B cell (primary cell): Measurements from ENCODE around the gene ARL17A. TPM values are rescaled to one million over a fixed set of nuclear protein-coding genes. Genes with fewer than 3 reads are reported as not detected.
"Not testable (repeated sequence)": the region's sequence is repeated elsewhere in the genome, so short reads cannot be mapped to it uniquely, and the experiment has no call there.

Source experiments
- ATAC-seq: fragments of 200-7000 bp; cut with Tn5 transposase; one replicate; pipeline ENCODE4 v1.10.0; 2021; ENCODE audit warnings: low read depth, mild to moderate bottlenecking, moderate number of reproducible peaks, moderate library complexity
- CTCF ChIA-PET: fragments of 350-600 bp; sonication (Branson Sonifier 250); formaldehyde crosslinking; loops from one replicate; lab custom pipeline; 2021; ENCODE audit warnings: antibody characterized with exemption, inconsistent platforms; lab: Charles Lee
- POLR2A ChIA-PET: fragments of 350-600 bp; sonication (Branson Sonifier 250); formaldehyde crosslinking; loops from one replicate; lab custom pipeline; 2021; ENCODE audit warnings: antibody characterized with exemption; lab: Charles Lee
- DNase-seq: peaks from one replicate; pipeline ENCODE4 v3.0.0; 2013
- H2AFZ ChIP-seq: 2 replicates; pipeline ENCODE4 v1.6.1; 2012; ENCODE audit warnings: mild to moderate bottlenecking, low read depth, low read length; ENCODE audit not compliant: insufficient read depth, poor library complexity, severe bottlenecking
- H3K27ac ChIP-seq, 2 donors: 1 replicate in 1 of 2; 2 replicates in 1 of 2; pipeline ENCODE4 v1.5.1; 2012 to 2013; ENCODE audit warnings: low read length in 2 of 2, mild to moderate bottlenecking in 2 of 2, moderate library complexity in 1 of 2
- H3K27me3 ChIP-seq, 4 experiments: fragments of 200-600 bp in 1 of 4; sonication (generic) in 1 of 4; replicated peaks in 1 of 4; 1 replicate in 2 of 4; 2 replicates in 2 of 4; pipeline versions ENCODE4 v1.6.1 to v1.7.0; 2013 to 2016; ENCODE audit warnings: low read length in 3 of 4, mild to moderate bottlenecking in 2 of 4, mixed read lengths in 1 of 4, moderate library complexity in 1 of 4; ENCODE audit not compliant: insufficient read depth in 4 of 4, control insufficient read depth in 3 of 4; ENCODE audit errors: control extremely low read depth in 1 of 4
- H3K36me3 ChIP-seq, 2 experiments: replicated peaks in 1 of 2; 1 replicate in 1 of 2; 2 replicates in 1 of 2; pipeline versions ENCODE4 v1.6.1 to v1.7.1; 2013; ENCODE audit warnings: low read length in 1 of 2; ENCODE audit not compliant: insufficient read depth in 2 of 2, control insufficient read depth in 1 of 2; ENCODE audit errors: control extremely low read depth in 1 of 2, extremely low read depth in 1 of 2
- H3K4me1 ChIP-seq, 2 donors: fragments of 200-600 bp in 1 of 2; sonication (generic) in 1 of 2; 1 replicate in 1 of 2; 2 replicates in 1 of 2; pipeline versions ENCODE4 v1.5.1 to v1.6.1; 2013 to 2017; ENCODE audit warnings: low read length in 2 of 2; ENCODE audit not compliant: control insufficient read depth in 2 of 2, insufficient read depth in 2 of 2
- H3K4me2 ChIP-seq: replicated peaks from 2 replicates; pipeline ENCODE3; 2012; ENCODE audit warnings: mild to moderate bottlenecking, low read depth, low read length; ENCODE audit not compliant: poor library complexity, severe bottlenecking
- H3K4me3 ChIP-seq, 5 experiments: fragments of 200-600 bp in 1 of 5; sonication (generic) in 1 of 5; 1 replicate in 3 of 5; 2 replicates in 2 of 5; pipeline versions ENCODE4 v1.5.1 to v1.7.0; 2011 to 2016; ENCODE audit warnings: low read length in 4 of 5, mild to moderate bottlenecking in 4 of 5, low read depth in 2 of 5, control low read depth in 1 of 5, moderate library complexity in 1 of 5; ENCODE audit not compliant: insufficient read depth in 1 of 5; ENCODE audit errors: control extremely low read depth in 1 of 5, extremely low read depth in 1 of 5
- H3K79me2 ChIP-seq: fragments of 200-600 bp; sonication (generic); one replicate; pipeline ENCODE4 v1.6.0; 2016; ENCODE audit warnings: low read length; ENCODE audit not compliant: control insufficient read depth, insufficient read depth
- H3K9ac ChIP-seq: fragments of 200-600 bp; sonication (generic); 2 replicates; pipeline ENCODE4 v1.6.1; 2017; ENCODE audit warnings: mild to moderate bottlenecking, low read length, moderate library complexity
- H3K9me3 ChIP-seq, 3 donors: one replicate each; pipeline versions ENCODE4 v1.6.1 to v1.7.1; 2013; ENCODE audit warnings: low read length in 2 of 3; ENCODE audit not compliant: control insufficient read depth in 2 of 3, insufficient read depth in 1 of 3; ENCODE audit errors: control extremely low read depth in 1 of 3
- H4K20me1 ChIP-seq: 2 replicates; pipeline ENCODE4 v1.6.0; 2012; ENCODE audit warnings: mild to moderate bottlenecking, low read length; ENCODE audit not compliant: insufficient read depth, control insufficient read depth, poor library complexity, severe bottlenecking
- H3K27ac Mint-ChIP-seq: one replicate; pipeline ENCODE4 v1.8.0; 2021; ENCODE audit warnings: mixed read lengths
- H3K27me3 Mint-ChIP-seq: one replicate; pipeline ENCODE4 v1.8.0; 2021; ENCODE audit warnings: mixed read lengths
- H3K4me1 Mint-ChIP-seq: one replicate; pipeline ENCODE4 v1.8.0; 2021; ENCODE audit warnings: mixed read lengths
- H3K4me3 Mint-ChIP-seq: one replicate; pipeline ENCODE4 v1.8.0; 2021; ENCODE audit warnings: mixed read lengths
- H3K9me3 Mint-ChIP-seq: one replicate; pipeline ENCODE4 v1.8.0; 2022; ENCODE audit warnings: mixed read lengths; ENCODE audit not compliant: insufficient read depth
- WGBS: methylation state at CpG from one replicate; pipeline ENCODE4 v1.1.5; 2013; ENCODE audit warnings: missing lambda C conversion rate; ENCODE audit not compliant: insufficient coverage; 5-methylcytosine and 5-hydroxymethylcytosine counted together
- intact Hi-C: fragments of 100-400 bp; cut with micrococcal nuclease; formaldehyde crosslinking; loops from one replicate; pipeline ENCODE4 v1.10.0; 2022
- polyA plus RNA-seq: library from polyadenylated mRNA; depleted of rRNA; stranded (reverse); fragments of >200 nt; gene quantifications from 2 replicates; pipeline ENCODE4 v1.2.3, GENCODE V29; 2012
- total RNA-seq, 2 donors: library from RNA; stranded (reverse); fragments of 120-200 nt in 1 of 2; gene quantifications; 1 replicate in 1 of 2; 2 replicates in 1 of 2; pipeline versions ENCODE4 v1.2.3 to v1.2.4, GENCODE V29; 2013 to 2022

The ARL17A gene
- total and polyA plus RNA-seq, 2 donors (not counting 1 experiment from before 2014, with no cell fraction given) = 18.5 to 50.4 TPM

DNA sequence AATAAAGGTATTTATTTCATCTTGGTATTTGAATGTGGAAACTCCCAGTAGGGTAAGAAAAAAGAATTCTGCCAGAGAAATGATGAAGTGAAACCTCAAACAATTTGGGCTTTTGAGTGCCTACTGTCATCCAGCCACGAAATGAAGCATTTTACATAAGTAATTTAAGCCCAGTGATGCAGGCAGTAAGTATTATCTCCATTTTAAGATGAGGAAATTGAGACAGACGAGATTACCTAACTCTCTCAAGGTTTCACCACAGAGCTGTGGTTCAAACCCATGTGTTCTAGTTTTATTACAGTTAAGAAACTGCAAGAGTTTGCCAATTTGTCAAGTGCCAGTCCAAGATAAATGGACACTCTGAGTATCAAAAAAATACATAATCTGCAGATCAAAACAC is 13.2 kb downstream of the ARL17A start:
- peak; percentile 96 for ATAC-seq
- H3K36me3 ChIP-seq, H3K4me2 ChIP-seq, H3K4me3 Mint-ChIP-seq, H3K79me2 ChIP-seq, H3K27ac Mint-ChIP-seq, intact Hi-C loops, H3K4me1 ChIP-seq, DNase-seq, H3K27me3 Mint-ChIP-seq, H3K4me1 Mint-ChIP-seq, POLR2A ChIA-PET, H3K27me3 ChIP-seq, H3K9ac ChIP-seq, H3K27ac ChIP-seq, H4K20me1 ChIP-seq, H2AFZ ChIP-seq, H3K9me3 ChIP-seq, H3K4me3 ChIP-seq, H3K9me3 Mint-ChIP-seq, CTCF ChIA-PET: not testable (repeated sequence)
- WGBS = no CpG with 5 or more reads among the region's 2 CpGs

- WGBS = no CpG with 5 or more reads among the region's 3 CpGs
- not testable (repeated sequence) for ATAC-seq
Measured at GRCh38 chr17:46560048-46560447, 19.4 kb downstream of the ARL17A start.

DNA sequence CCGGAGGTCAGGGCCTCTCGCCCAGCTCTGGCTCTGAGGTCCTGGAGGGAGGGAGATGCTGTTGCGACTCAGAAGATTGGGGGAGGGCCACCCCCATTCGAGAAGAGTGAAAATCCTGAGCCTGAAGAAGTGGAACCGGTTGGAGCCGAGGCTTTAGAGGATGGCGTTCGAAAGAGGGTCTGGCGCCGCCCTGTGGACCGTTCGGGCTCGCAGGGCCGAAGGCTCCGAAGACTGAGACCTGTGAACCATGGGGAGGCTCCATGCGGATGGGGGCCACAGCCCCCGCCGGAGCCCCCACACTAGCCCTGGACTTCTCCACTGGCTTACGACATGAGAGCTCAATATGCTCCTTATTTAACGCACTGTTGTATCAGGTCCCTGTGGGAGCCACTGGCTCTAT is 20.3 kb downstream of the ARL17A start:
- H3K79me2 ChIP-seq, H3K4me2 ChIP-seq, H3K4me3 ChIP-seq, H3K27me3 ChIP-seq, CTCF ChIA-PET, H4K20me1 ChIP-seq, H3K9me3 ChIP-seq, DNase-seq, H3K36me3 ChIP-seq, H3K9me3 Mint-ChIP-seq, H3K27ac ChIP-seq, POLR2A ChIA-PET, H3K9ac ChIP-seq, H3K4me3 Mint-ChIP-seq, H3K27ac Mint-ChIP-seq, H3K4me1 ChIP-seq, ATAC-seq, H2AFZ ChIP-seq, intact Hi-C loops, H3K27me3 Mint-ChIP-seq, H3K4me1 Mint-ChIP-seq: not testable (repeated sequence)
- no CpG with 5 or more reads among the region's 20 CpGs for WGBS

More at GRCh38 chr17:46560048-46560447, 19.4 kb downstream of the ARL17A start:
- H3K9me3 Mint-ChIP-seq, intact Hi-C loops, H3K4me2 ChIP-seq, H3K27ac Mint-ChIP-seq, H3K27me3 ChIP-seq, H3K36me3 ChIP-seq, DNase-seq, H4K20me1 ChIP-seq, H3K4me1 ChIP-seq, H3K9me3 ChIP-seq, H3K79me2 ChIP-seq, H3K4me1 Mint-ChIP-seq, H3K9ac ChIP-seq, H2AFZ ChIP-seq, POLR2A ChIA-PET, H3K27ac ChIP-seq, H3K4me3 Mint-ChIP-seq, H3K27me3 Mint-ChIP-seq, CTCF ChIA-PET, H3K4me3 ChIP-seq: not testable (repeated sequence)

DNA sequence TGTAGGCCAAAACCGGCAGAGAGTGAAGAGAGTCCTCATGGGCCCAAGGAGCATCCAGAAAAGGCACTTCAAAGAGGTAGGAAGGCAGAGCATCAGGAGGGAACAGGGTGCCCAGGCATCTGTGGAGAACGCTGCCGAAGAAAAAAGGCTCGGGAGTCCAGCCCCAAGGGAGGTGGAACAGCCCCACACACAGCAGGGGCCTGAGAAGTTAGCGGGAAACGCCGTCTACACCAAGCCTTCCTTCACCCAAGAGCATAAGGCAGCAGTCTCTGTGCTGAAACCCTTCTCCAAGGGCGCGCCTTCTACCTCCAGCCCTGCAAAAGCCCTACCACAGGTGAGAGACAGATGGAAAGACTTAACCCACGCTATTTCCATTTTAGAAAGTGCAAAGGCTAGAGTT is 30.9 kb downstream of the ARL17A start:
- POLR2A ChIA-PET, H2AFZ ChIP-seq, H3K36me3 ChIP-seq, H3K4me2 ChIP-seq, H3K9me3 Mint-ChIP-seq, ATAC-seq, H3K79me2 ChIP-seq, H3K27ac Mint-ChIP-seq, H4K20me1 ChIP-seq, H3K27me3 Mint-ChIP-seq, H3K4me1 ChIP-seq, CTCF ChIA-PET, H3K4me3 Mint-ChIP-seq, H3K27me3 ChIP-seq, H3K4me3 ChIP-seq, H3K9ac ChIP-seq, H3K4me1 Mint-ChIP-seq, H3K27ac ChIP-seq, H3K9me3 ChIP-seq, DNase-seq, intact Hi-C loops: not testable (repeated sequence)
- WGBS = 96% methylated on average over 6 of the region's 10 CpGs
